SK-N-SH (cell line): ENCODE results near the gene IL11RA. TPM values are rescaled to one million over a fixed set of nuclear protein-coding genes. Genes with fewer than 3 reads are reported as not detected.

Experiments
- CTCF ChIA-PET: fragments of 300-600, 350-600 bp; formaldehyde crosslinking; extraction: SDS; loops from one replicate; lab custom pipeline; 2021; lab: Yijun Ruan, JAX
- POLR2A ChIA-PET: fragments of 350-600 bp; sonication (Branson Sonifier 250); formaldehyde crosslinking; extraction: SDS; loops from one replicate; lab custom pipeline; 2020; ENCODE audit warnings: antibody characterized with exemption, inconsistent platforms; lab: Yijun Ruan, JAX
- DNase-seq: peaks from one replicate; pipeline ENCODE4 v3.0.0; 2012
- H2AFZ ChIP-seq: fragments of 200-600 bp; sonication (generic); 2 replicates; pipeline ENCODE4 v1.8.1; 2016; ENCODE audit warnings: antibody characterized with exemption, mild to moderate bottlenecking, low read depth
- H3F3A ChIP-seq: fragments of 200-600 bp; sonication (generic); replicated peaks from 2 replicates; pipeline ENCODE3; 2016; ENCODE audit warnings: antibody characterized with exemption, mild to moderate bottlenecking; ENCODE audit not compliant: insufficient read depth
- H3K27ac ChIP-seq, 2 experiments: fragments of 200-500 bp in 1 of 2; fragments of 200-600 bp in 1 of 2; sonication (Bioruptor generic) in 1 of 2; sonication (generic), shearing (Covaris generic) in 1 of 2; 2 replicates each; pipeline versions ENCODE4 v1.5.1 to v1.6.1; 2014 to 2016; ENCODE audit warnings: low read depth in 2 of 2, inconsistent platforms in 1 of 2, low read length in 1 of 2, mild to moderate bottlenecking in 1 of 2, mixed read lengths in 1 of 2
- H3K27me3 ChIP-seq: fragments of 200-600 bp; sonication (generic), shearing (Covaris generic); 2 replicates; pipeline ENCODE4 v1.6.1; 2016; ENCODE audit warnings: mixed run types; ENCODE audit not compliant: insufficient read depth
- H3K36me3 ChIP-seq, 2 experiments: fragments of 200-500 bp in 1 of 2; fragments of 200-600 bp in 1 of 2; sonication (Bioruptor generic) in 1 of 2; sonication (generic) in 1 of 2; replicated peaks in 1 of 2; 2 replicates each; pipeline versions ENCODE3 to v1.5.1; 2014 to 2016; ENCODE audit warnings: low read length in 1 of 2, mild to moderate bottlenecking in 1 of 2; ENCODE audit not compliant: insufficient read depth in 2 of 2, control insufficient read depth in 1 of 2
- H3K4me1 ChIP-seq, 2 experiments: fragments of 200-500 bp in 1 of 2; fragments of 200-600 bp in 1 of 2; sonication (Bioruptor generic) in 1 of 2; sonication (generic), shearing (Covaris generic) in 1 of 2; 2 replicates each; pipeline versions ENCODE4 v1.5.1 to v1.6.1; 2014 to 2016; ENCODE audit warnings: low read depth in 1 of 2, low read length in 1 of 2, mixed run types in 1 of 2; ENCODE audit not compliant: insufficient read depth in 2 of 2, control insufficient read depth in 1 of 2
- H3K4me2 ChIP-seq: fragments of 200-600 bp; sonication (generic), shearing (Covaris generic); 2 replicates; pipeline ENCODE4 v1.6.1; 2017; ENCODE audit warnings: mixed run types
- H3K4me3 ChIP-seq, 2 experiments: fragments of 200-500 bp in 1 of 2; fragments of 200-600 bp in 1 of 2; sonication (Bioruptor generic) in 1 of 2; sonication (generic), shearing (Covaris generic) in 1 of 2; 2 replicates each; pipeline versions ENCODE4 v1.5.1 to v1.8.1; 2014 to 2016; ENCODE audit warnings: low read depth in 2 of 2, inconsistent platforms in 1 of 2, low read length in 1 of 2, mild to moderate bottlenecking in 1 of 2, mixed read lengths in 1 of 2, moderate library complexity in 1 of 2
- H3K79me2 ChIP-seq: fragments of 200-600 bp; sonication (generic); 2 replicates; pipeline ENCODE4 v1.8.1; 2017; ENCODE audit warnings: mild to moderate bottlenecking; ENCODE audit not compliant: insufficient read depth
- H3K9ac ChIP-seq: fragments of 200-600 bp; sonication (generic); 2 replicates; pipeline ENCODE4 v1.6.1; 2017; ENCODE audit warnings: mixed run types
- H3K9me2 ChIP-seq: fragments of 200-600 bp; sonication (generic); 2 replicates; pipeline ENCODE4 v1.6.1; 2017; ENCODE audit warnings: mixed run types
- H3K9me3 ChIP-seq: fragments of 200-600 bp; sonication (generic); 2 replicates; pipeline ENCODE4 v1.6.1; 2017; ENCODE audit warnings: mixed run types, mild to moderate bottlenecking, moderate library complexity
- H4K20me1 ChIP-seq: fragments of 200-600 bp; sonication (generic); 2 replicates; pipeline ENCODE4 v1.6.1; 2017; ENCODE audit warnings: mild to moderate bottlenecking, mixed run types; ENCODE audit not compliant: insufficient read depth
- FOSL2 ChIP-seq: IDR thresholded peaks from 2 replicates; pipeline ENCODE4 v1.4.0; 2012; ENCODE audit warnings: low read depth, mild to moderate bottlenecking, moderate library complexity, borderline replicate concordance
- FOXM1 ChIP-seq: IDR thresholded peaks from 2 replicates; pipeline ENCODE4 v1.4.0; 2012; ENCODE audit warnings: low read depth, mild to moderate bottlenecking
- GATA2 ChIP-seq: sonication (generic); formaldehyde crosslinking; IDR thresholded peaks from 2 replicates; pipeline ENCODE4 v1.5.0; 2020; ENCODE audit warnings: mild to moderate bottlenecking, missing genetic modification reagents
- JUND ChIP-seq: IDR thresholded peaks from 2 replicates; pipeline ENCODE4 v1.4.0; 2012
- MEF2A ChIP-seq: IDR thresholded peaks from 2 replicates; pipeline ENCODE4 v1.4.0; 2012; ENCODE audit warnings: low read depth, borderline replicate concordance
- MXI1 ChIP-seq: IDR thresholded peaks from 2 replicates; pipeline ENCODE4 v1.6.1; 2012; ENCODE audit warnings: mild to moderate bottlenecking, low read depth, low read length, improper control_type of control experiment
- NFIC ChIP-seq: IDR thresholded peaks from 2 replicates; pipeline ENCODE4 v1.4.0; 2012; ENCODE audit warnings: borderline replicate concordance
- RCOR1 ChIP-seq: fragments of 150-350 bp; IDR thresholded peaks from 2 replicates; pipeline ENCODE4 v1.6.1; 2017; ENCODE audit warnings: antibody characterized with exemption, low read length
- RXRA ChIP-seq: IDR thresholded peaks from 2 replicates; pipeline ENCODE4 v1.4.0; 2012; ENCODE audit warnings: low read depth, mild to moderate bottlenecking, borderline replicate concordance
- SIN3A ChIP-seq: IDR thresholded peaks from 2 replicates; pipeline ENCODE4 v1.6.1; 2012; ENCODE audit warnings: low read depth, mild to moderate bottlenecking, low read length, moderate library complexity, borderline replicate concordance
- TAF1 ChIP-seq: IDR thresholded peaks from 2 replicates; pipeline ENCODE4 v1.6.1; 2012; ENCODE audit warnings: low read depth, mild to moderate bottlenecking, low read length, moderate library complexity, borderline replicate concordance
- WGBS: methylation state at CpG from one replicate; pipeline ENCODE4 v1.1.6; 2017; ENCODE audit warnings: low lambda C conversion rate; 5-methylcytosine and 5-hydroxymethylcytosine counted together
- polyA plus RNA-seq, 3 experiments: library from polyadenylated mRNA; depleted of rRNA; stranded (reverse); fragments of >200 nt; gene quantifications; 2 replicates each; pipeline ENCODE4 v1.2.3, GENCODE V29; 2012
- TF ChIP-seq, protein P1 (sequence below): IDR thresholded peaks from 2 replicates; pipeline ENCODE4; 2012
- TF ChIP-seq, protein P2 (sequence below): fragments of 150-350 bp; IDR thresholded peaks from 2 replicates; pipeline ENCODE4 v1.6.1; 2016; ENCODE audit warnings: mild to moderate bottlenecking, low read depth, low read length
- TF ChIP-seq, protein P3 (sequence below): fragments of 200-600 bp; sonication (generic); IDR thresholded peaks from 2 replicates; pipeline ENCODE4 v1.6.1; 2017; ENCODE audit warnings: antibody characterized with exemption, mild to moderate bottlenecking, moderate library complexity
- TF ChIP-seq, protein P4 (sequence below): IDR thresholded peaks from 2 replicates; pipeline ENCODE4 v1.4.0; 2012; ENCODE audit warnings: low read depth
- TF ChIP-seq, protein P5 (sequence below): fragments of 150-350 bp; IDR thresholded peaks from 2 replicates; pipeline ENCODE4 v1.6.1; 2017; ENCODE audit warnings: antibody characterized with exemption, low read length, low read depth, borderline replicate concordance
- TF ChIP-seq, protein P6 (sequence below): IDR thresholded peaks from 2 replicates; pipeline ENCODE4 v1.4.0; 2012; ENCODE audit warnings: low read depth, borderline replicate concordance

The IL11RA gene
- polyA plus RNA-seq, 1 of the 3 experiments (the other 2 are of a cell fraction): 16.5 TPM

DNA sequence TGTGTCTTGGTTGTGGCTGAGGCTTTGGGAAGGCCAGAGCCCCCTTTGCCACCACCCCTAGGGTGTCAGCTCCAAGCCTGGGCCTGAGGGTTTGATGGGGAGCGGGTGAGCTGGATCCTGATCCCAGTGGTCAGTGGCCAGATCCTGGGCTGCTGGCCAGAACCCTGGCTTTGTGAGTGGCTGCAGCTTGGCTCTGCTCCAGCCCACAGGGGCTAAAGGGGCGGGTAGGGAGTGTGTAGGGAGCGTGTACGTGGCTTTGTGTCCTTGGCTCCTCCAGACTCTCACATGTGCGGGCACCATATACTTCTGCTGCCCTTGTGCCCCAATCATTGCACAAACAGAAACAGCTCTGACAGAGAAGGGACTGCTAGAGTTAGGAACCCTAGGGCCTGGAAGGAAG is 1.2 kb upstream of the IL11RA start (continued):
- no peak for TF ChIP-seq SIN3A
- TF ChIP-seq, protein P1, sequence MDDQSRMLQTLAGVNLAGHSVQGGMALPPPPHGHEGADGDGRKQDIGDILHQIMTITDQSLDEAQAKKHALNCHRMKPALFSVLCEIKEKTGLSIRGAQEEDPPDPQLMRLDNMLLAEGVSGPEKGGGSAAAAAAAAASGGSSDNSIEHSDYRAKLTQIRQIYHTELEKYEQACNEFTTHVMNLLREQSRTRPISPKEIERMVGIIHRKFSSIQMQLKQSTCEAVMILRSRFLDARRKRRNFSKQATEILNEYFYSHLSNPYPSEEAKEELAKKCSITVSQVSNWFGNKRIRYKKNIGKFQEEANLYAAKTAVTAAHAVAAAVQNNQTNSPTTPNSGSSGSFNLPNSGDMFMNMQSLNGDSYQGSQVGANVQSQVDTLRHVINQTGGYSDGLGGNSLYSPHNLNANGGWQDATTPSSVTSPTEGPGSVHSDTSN: no peak

DNA sequence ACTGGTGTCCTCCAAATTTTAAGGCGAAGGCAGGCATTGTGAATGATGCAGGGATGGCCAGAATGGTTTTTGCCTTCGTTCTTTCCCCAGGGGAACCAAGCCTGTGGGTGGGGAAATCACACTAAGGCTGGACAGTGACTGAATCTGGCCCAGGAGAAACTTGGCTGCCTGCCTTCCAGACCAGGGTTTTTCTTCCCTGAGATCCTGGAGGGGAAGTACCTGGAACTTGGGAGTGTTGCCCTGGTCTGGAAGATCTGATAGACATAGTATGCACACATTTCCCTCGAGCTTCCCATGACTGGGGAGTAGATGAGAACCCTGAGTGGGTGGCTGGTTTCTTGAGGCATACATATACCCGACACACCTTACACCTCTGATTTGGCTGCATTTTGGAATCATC is 664 bp upstream of the IL11RA start:
- Histone ChIP-seq H3F3A (peaks cover 3% of the 10 kb centered on the region), H3K79me2 (peaks cover 14% of the 10 kb centered on the region; the same call in 1 of the 2 replicates), H3K4me1 (peaks cover 23 to 85% of the 10 kb centered on the region in 2 experiments), H3K9me2 (no peaks in the 10 kb centered on the region)
- TF ChIP-seq, protein P2, sequence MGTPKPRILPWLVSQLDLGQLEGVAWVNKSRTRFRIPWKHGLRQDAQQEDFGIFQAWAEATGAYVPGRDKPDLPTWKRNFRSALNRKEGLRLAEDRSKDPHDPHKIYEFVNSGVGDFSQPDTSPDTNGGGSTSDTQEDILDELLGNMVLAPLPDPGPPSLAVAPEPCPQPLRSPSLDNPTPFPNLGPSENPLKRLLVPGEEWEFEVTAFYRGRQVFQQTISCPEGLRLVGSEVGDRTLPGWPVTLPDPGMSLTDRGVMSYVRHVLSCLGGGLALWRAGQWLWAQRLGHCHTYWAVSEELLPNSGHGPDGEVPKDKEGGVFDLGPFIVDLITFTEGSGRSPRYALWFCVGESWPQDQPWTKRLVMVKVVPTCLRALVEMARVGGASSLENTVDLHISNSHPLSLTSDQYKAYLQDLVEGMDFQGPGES: no peak
- TF ChIP-seq, all 33 proteins: peak for 0
- Histone ChIP-seq H3K36me3 (peaks cover 13 to 19% of the 10 kb centered on the region in 2 experiments), H3K4me3 (no peak overlapping the region), H3K9ac (no peak overlapping the region), H3K9me3 (no peaks in the 10 kb centered on the region), H3K27me3 (no peaks in the 10 kb centered on the region), H2AFZ (no peak overlapping the region), H3K27ac (peak overlapping the region in 1 of 2 experiments; percentile 96; a peak in 2 of 4 replicates), H4K20me1 (no peaks in the 10 kb centered on the region), H3K4me2 (no peak overlapping the region; the same call in 1 of the 2 replicates)
- ChIA-PET POLR2A (interaction anchor here (1.3 kb wide), 1 partner anchor 14 kb away, joined by 12 read pairs; the partner anchor contains the start of gene SIGMAR1), CTCF (interaction anchor here (4.2 to 14.1 kb wide), 2 partner anchors 13 to 14 kb away, joined by 20 to 152 read pairs; partner anchors contain the start of gene SIGMAR1)
- 53% methylated on average over 4 of the region's 4 CpGs for WGBS
- no peak for DNase-seq

DNA sequence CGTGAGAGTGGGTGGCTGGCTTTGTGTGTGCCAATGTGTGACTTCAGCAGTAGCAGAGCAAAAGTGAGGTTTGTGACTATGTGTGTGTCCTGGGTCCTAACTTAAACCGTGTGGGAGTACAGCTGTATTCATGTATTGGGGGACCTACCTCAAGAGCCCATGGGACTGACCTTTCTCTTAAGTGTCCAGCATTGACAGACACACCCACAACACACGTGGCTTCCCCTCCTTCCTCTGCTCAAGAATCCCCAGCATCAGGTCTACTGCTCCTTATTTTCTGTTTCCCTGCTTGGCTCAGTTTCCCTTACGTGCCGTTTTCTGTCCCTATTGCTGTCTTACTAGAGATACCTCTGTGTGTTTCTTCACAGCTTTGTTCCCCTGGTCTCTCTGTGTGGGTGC is 616 bp downstream of the IL11RA start:
- ChIA-PET POLR2A (interaction anchor here (1.2 kb wide), 1 partner anchor 13 kb away, joined by 3 read pairs; no protein-coding TSS in a partner anchor), CTCF (interaction anchor here (0.9 to 14.1 kb wide), 4 partner anchors 12 to 61 kb away, joined by 3 to 152 read pairs (median 12); partner anchors contain the start of gene SIGMAR1)
- WGBS: 76% methylated on average over 5 of the region's 5 CpGs
- H3K9me3 ChIP-seq: no peaks in the 10 kb centered on the region
- peak overlapping the region; percentile 76 for H3K4me2 ChIP-seq
- H3K4me1 ChIP-seq: peaks cover 22 to 82% of the 10 kb centered on the region in 2 experiments
- H3K4me3 ChIP-seq: no peak overlapping the region
- H3K36me3 ChIP-seq: peaks cover 13 to 19% of the 10 kb centered on the region in 2 experiments
- no peak overlapping the region for H2AFZ ChIP-seq
- TF ChIP-seq FOXM1: no peak
- TF ChIP-seq, protein P3, sequence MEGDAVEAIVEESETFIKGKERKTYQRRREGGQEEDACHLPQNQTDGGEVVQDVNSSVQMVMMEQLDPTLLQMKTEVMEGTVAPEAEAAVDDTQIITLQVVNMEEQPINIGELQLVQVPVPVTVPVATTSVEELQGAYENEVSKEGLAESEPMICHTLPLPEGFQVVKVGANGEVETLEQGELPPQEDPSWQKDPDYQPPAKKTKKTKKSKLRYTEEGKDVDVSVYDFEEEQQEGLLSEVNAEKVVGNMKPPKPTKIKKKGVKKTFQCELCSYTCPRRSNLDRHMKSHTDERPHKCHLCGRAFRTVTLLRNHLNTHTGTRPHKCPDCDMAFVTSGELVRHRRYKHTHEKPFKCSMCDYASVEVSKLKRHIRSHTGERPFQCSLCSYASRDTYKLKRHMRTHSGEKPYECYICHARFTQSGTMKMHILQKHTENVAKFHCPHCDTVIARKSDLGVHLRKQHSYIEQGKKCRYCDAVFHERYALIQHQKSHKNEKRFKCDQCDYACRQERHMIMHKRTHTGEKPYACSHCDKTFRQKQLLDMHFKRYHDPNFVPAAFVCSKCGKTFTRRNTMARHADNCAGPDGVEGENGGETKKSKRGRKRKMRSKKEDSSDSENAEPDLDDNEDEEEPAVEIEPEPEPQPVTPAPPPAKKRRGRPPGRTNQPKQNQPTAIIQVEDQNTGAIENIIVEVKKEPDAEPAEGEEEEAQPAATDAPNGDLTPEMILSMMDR: no peak
- TF ChIP-seq, protein P4, sequence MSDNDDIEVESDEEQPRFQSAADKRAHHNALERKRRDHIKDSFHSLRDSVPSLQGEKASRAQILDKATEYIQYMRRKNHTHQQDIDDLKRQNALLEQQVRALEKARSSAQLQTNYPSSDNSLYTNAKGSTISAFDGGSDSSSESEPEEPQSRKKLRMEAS: no peak
- no peak for TF ChIP-seq TAF1
- TF ChIP-seq, protein P5, sequence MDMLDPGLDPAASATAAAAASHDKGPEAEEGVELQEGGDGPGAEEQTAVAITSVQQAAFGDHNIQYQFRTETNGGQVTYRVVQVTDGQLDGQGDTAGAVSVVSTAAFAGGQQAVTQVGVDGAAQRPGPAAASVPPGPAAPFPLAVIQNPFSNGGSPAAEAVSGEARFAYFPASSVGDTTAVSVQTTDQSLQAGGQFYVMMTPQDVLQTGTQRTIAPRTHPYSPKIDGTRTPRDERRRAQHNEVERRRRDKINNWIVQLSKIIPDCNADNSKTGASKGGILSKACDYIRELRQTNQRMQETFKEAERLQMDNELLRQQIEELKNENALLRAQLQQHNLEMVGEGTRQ: no peak
- no peak for TF ChIP-seq GATA2 (CRISPR knock-in tag)
- TF ChIP-seq RXRA: no peak
- TF ChIP-seq NFIC: no peak
- TF ChIP-seq MXI1: no peak
- no peak for TF ChIP-seq MEF2A
- no peak for TF ChIP-seq JUND
- TF ChIP-seq, protein P6, sequence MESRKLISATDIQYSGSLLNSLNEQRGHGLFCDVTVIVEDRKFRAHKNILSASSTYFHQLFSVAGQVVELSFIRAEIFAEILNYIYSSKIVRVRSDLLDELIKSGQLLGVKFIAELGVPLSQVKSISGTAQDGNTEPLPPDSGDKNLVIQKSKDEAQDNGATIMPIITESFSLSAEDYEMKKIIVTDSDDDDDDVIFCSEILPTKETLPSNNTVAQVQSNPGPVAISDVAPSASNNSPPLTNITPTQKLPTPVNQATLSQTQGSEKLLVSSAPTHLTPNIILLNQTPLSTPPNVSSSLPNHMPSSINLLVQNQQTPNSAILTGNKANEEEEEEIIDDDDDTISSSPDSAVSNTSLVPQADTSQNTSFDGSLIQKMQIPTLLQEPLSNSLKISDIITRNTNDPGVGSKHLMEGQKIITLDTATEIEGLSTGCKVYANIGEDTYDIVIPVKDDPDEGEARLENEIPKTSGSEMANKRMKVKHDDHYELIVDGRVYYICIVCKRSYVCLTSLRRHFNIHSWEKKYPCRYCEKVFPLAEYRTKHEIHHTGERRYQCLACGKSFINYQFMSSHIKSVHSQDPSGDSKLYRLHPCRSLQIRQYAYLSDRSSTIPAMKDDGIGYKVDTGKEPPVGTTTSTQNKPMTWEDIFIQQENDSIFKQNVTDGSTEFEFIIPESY: no peak
- no peak for TF ChIP-seq FOSL2
- TF ChIP-seq RCOR1: no peak
- no peaks in the 10 kb centered on the region for H3K27me3 ChIP-seq
- H3F3A ChIP-seq: peaks cover 3% of the 10 kb centered on the region
- H3K9me2 ChIP-seq: no peaks in the 10 kb centered on the region
- DNase-seq: no peak
- H4K20me1 ChIP-seq: no peaks in the 10 kb centered on the region
- peaks cover 6% of the 10 kb centered on the region; the same call in 1 of the 2 replicates for H3K79me2 ChIP-seq
- H3K27ac ChIP-seq: peak overlapping the region; percentile 67 to 96
- no peak overlapping the region for H3K9ac ChIP-seq
